ENCODE measurements around the gene DSTYK.

DSTYK gene

GRCh38 chr1:205109711-205110110 is 101.8 kb downstream of the DSTYK start:
- Histone ChIP-seq H3K27ac (no peak overlapping the region), H3K27me3 (replicated peaks) (no peaks in the 10 kb centered on the region), H3K4me3 (ENCODE audit: low read depth, low read length) (no peak overlapping the region), H3K36me3 (replicated peaks) (peaks cover 9% of the 10 kb centered on the region)
- no peak for DNase-seq
- in situ Hi-C loops (cut with HindIII; ENCODE audit: low pct_ligation_motif_present, low sequenced_read_pairs): no loop called here
- TF ChIP-seq, protein P1, sequence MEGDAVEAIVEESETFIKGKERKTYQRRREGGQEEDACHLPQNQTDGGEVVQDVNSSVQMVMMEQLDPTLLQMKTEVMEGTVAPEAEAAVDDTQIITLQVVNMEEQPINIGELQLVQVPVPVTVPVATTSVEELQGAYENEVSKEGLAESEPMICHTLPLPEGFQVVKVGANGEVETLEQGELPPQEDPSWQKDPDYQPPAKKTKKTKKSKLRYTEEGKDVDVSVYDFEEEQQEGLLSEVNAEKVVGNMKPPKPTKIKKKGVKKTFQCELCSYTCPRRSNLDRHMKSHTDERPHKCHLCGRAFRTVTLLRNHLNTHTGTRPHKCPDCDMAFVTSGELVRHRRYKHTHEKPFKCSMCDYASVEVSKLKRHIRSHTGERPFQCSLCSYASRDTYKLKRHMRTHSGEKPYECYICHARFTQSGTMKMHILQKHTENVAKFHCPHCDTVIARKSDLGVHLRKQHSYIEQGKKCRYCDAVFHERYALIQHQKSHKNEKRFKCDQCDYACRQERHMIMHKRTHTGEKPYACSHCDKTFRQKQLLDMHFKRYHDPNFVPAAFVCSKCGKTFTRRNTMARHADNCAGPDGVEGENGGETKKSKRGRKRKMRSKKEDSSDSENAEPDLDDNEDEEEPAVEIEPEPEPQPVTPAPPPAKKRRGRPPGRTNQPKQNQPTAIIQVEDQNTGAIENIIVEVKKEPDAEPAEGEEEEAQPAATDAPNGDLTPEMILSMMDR (IDR thresholded peaks at IDR 0.05; ENCODE audit: low read depth, low read length, missing control alignments): no peak

- Histone ChIP-seq H3K27ac (no peak overlapping the region), H3K4me3 (ENCODE audit: low read depth, low read length) (no peak overlapping the region), H3K36me3 (replicated peaks) (peaks cover 14% of the 10 kb centered on the region), H3K27me3 (replicated peaks) (no peaks in the 10 kb centered on the region)
- TF ChIP-seq, protein P1 (IDR thresholded peaks at IDR 0.05; ENCODE audit: low read depth, low read length, missing control alignments): no peak
- no peak for DNase-seq
- in situ Hi-C loops (cut with HindIII; ENCODE audit: low pct_ligation_motif_present, low sequenced_read_pairs): no loop called here
These were observed 102.2 kb downstream of the DSTYK start for GRCh38 chr1:205109269-205109668.

GRCh38 chr1:205108464-205108863 is 103.0 kb downstream of the DSTYK start:
- Histone ChIP-seq H3K27ac (no peak overlapping the region), H3K36me3 (replicated peaks) (peaks cover 20% of the 10 kb centered on the region), H3K4me3 (ENCODE audit: low read depth, low read length) (no peak overlapping the region), H3K27me3 (replicated peaks) (no peaks in the 10 kb centered on the region)
- no peak for DNase-seq
- TF ChIP-seq, protein P1 (IDR thresholded peaks at IDR 0.05; ENCODE audit: low read depth, low read length, missing control alignments): no peak
- in situ Hi-C loops (cut with HindIII; ENCODE audit: low pct_ligation_motif_present, low sequenced_read_pairs): no loop called here

DNA sequence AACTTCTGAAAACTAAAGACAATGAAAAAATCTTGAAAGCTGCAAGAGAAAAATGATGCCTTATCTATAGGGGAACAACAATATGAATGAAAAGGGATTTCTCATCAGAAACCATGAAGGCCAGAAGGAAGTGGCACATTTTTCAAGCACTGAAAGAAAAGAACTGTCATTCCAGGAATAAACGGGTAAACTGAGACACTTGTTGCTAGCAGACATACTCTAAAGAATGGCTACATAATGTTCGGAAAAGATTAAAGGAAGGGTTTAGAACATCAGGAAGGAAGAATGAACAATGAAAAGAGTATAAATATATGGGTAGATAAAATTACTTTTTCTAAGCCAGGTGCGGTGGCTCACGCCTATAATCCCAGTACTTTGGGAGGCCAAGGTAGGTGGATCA is 104.2 kb downstream of the DSTYK start:
- H3K4me3 ChIP-seq (ENCODE audit: low read depth, low read length): no peak overlapping the region
- TF ChIP-seq, protein P1 (IDR thresholded peaks at IDR 0.05; ENCODE audit: low read depth, low read length, missing control alignments): no peak
- in situ Hi-C loops (cut with HindIII; ENCODE audit: low pct_ligation_motif_present, low sequenced_read_pairs): no loop called here
- DNase-seq: no peak
- no peak overlapping the region for H3K27ac ChIP-seq
- no peaks in the 10 kb centered on the region for H3K27me3 ChIP-seq (replicated peaks)
- H3K36me3 ChIP-seq (replicated peaks): peaks cover 24% of the 10 kb centered on the region

DNA sequence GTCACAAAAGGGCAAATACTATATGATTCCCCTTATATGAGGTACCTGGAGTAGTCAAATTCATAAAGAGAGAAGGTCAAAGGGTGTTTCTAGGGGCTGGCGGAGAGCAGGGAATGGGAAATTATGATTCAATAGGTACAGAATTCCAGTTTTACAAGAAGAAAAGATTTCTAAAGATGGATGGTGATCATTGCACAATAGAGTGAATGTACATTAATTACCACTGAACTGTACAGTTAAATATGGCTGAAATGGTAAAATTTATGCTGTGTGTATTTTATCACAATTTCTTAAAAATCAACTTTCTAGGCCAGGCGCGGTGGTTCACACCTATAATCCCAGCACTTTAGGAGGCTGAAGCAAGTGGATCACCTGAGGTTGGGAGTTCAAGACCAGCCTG is 109.1 kb downstream of the DSTYK start:
- Histone ChIP-seq H3K27me3 (replicated peaks) (no peaks in the 10 kb centered on the region), H3K27ac (no peak overlapping the region), H3K4me3 (ENCODE audit: low read depth, low read length) (no peak overlapping the region), H3K36me3 (replicated peaks) (peaks cover 50% of the 10 kb centered on the region)
- TF ChIP-seq, protein P1 (IDR thresholded peaks at IDR 0.05; ENCODE audit: low read depth, low read length, missing control alignments): no peak
- in situ Hi-C loops (cut with HindIII; ENCODE audit: low pct_ligation_motif_present, low sequenced_read_pairs): no loop called here
- DNase-seq: no peak

DNA sequence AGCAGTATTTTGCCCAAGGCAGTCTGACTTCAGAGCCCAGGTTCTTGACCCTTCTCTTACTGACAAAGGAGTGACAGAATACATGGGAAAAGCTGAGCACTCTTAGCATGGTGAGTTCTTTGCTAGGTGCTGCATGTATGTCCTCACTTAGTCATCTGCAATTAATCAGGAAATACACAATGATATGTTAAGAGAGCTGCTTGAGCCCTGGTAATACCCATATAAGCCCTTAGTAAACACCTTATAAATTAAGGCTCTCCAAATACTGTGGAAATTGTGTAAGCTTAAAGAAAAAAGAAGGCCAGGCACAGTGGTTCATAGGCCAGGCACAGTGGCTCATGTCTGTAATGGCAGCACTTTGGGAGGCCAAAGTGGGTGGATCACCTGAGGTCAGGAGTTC is 113.3 kb downstream of the DSTYK start:
- TF ChIP-seq, protein P1 (IDR thresholded peaks at IDR 0.05; ENCODE audit: low read depth, low read length, missing control alignments): no peak
- in situ Hi-C loops (cut with HindIII; ENCODE audit: low pct_ligation_motif_present, low sequenced_read_pairs): no loop called here
- no peaks in the 10 kb centered on the region for H3K27me3 ChIP-seq (replicated peaks)
- no peak overlapping the region for H3K27ac ChIP-seq
- H3K36me3 ChIP-seq (replicated peaks): peaks cover 54% of the 10 kb centered on the region
- DNase-seq: no peak
- no peak overlapping the region for H3K4me3 ChIP-seq (ENCODE audit: low read depth, low read length)
